ENCODE data around the gene LLPH. TPM values are rescaled to one million over a fixed set of nuclear protein-coding genes. Genes with fewer than 3 reads are reported as not detected.
A peak's percentile ranks its signal among the peaks of the same experiment; 100 is the strongest.
"Not testable (repeated sequence)": the region's sequence is repeated elsewhere in the genome, so short reads cannot be mapped to it uniquely, and the experiment has no call there.

Gene LLPH
- 18.1 TPM for total RNA-seq
- long read RNA-seq, full-length matches to known transcripts, result 4 of 4 reads
- long read RNA-seq, partial matches to known transcripts, result 0 of 4 reads
- long read RNA-seq, other reads (novel, unspliced or antisense), result 0 of 4 reads

DNA sequence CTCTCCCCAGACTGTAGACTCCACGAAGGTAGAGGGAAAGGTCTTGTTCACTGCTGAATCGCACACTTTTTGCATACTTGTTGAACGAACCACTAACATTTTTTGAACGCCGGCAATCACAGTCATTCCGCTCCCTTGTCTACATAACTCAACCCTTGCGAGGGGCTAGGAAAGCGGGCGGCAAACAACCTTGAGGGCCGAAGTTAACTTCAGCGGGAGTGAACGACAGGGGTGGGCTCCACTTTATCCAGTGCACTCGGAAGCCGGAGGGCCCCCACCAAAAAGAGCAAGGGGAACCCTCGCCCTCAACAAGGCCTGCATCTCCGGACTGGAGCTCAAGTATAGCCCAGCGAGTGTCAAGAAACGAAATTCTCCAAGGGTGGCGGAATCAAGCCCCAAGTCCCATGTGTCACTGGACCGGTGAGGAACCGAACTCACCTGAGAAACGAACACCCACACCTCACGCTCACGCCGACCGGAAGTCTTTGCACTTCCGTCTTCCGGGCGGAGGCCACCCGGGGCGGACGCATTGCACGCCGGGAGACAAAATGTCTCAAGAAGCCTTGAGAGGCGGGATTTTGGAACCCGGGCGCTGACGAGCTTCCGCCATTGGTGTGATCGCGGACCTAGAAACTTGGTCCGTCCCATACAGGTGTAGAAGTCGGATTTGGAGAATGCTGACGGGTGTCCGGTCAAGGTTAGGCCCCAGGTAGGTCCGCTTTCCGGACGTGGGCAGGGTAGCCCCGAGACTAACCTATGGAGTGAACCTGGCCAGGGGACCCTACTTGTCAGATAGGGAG lies at the start of gene LLPH:
TSS of gene LLPH (minus strand) at position 484 of the 800 bp plus-strand sequence. CDS start 1,644 bp downstream, outside the sequence.
- ATAC-seq (peak; percentile 97), DNase-seq (ENCODE audit: missing footprints) (peak; percentile 96)
- intact Hi-C loops (cut with DNase I), result loop anchor here (5.0 kb wide), 1 partner anchor 37 kb away; the partner anchor contains the start of gene TMBIM4

DNA sequence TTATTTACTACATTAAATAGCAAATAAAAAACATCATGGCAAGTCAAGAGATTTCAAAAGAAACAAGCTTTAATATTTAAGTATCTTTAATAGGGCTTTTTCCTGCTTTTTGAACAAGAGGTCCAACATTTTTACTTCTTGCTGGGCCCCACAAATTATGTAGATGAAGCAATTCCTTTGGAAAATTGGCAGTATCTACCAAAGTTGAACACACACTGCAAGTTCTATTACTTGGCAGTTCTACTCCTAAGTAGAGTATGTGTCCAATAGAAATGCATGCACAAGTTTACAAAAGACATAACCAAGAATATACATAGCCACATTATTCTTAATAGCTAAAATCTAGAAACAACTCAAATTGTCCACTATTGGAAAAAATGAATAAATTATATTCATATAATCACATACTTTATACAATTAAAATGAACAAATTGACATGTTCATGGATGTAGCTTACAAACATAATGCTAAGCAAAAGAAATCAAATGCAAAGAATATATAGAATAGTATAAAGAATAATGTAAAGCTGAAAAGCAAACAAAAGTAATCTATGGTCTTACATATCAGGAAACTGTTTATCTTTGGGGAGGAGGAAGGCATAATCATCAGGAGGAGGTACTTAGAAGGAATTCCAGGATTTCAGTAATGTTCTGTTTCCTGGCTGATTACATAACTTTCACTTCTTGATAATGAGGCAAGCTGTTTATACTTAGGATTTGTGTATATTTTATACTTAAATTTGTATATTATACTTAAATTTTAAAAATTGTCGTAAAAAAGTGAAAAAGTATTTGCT lies 45.8 kb upstream of the LLPH start:
- DNase-seq (ENCODE audit: missing footprints) (no peak), ATAC-seq (no peak)
- intact Hi-C loops (cut with DNase I), result no loop called here

DNA sequence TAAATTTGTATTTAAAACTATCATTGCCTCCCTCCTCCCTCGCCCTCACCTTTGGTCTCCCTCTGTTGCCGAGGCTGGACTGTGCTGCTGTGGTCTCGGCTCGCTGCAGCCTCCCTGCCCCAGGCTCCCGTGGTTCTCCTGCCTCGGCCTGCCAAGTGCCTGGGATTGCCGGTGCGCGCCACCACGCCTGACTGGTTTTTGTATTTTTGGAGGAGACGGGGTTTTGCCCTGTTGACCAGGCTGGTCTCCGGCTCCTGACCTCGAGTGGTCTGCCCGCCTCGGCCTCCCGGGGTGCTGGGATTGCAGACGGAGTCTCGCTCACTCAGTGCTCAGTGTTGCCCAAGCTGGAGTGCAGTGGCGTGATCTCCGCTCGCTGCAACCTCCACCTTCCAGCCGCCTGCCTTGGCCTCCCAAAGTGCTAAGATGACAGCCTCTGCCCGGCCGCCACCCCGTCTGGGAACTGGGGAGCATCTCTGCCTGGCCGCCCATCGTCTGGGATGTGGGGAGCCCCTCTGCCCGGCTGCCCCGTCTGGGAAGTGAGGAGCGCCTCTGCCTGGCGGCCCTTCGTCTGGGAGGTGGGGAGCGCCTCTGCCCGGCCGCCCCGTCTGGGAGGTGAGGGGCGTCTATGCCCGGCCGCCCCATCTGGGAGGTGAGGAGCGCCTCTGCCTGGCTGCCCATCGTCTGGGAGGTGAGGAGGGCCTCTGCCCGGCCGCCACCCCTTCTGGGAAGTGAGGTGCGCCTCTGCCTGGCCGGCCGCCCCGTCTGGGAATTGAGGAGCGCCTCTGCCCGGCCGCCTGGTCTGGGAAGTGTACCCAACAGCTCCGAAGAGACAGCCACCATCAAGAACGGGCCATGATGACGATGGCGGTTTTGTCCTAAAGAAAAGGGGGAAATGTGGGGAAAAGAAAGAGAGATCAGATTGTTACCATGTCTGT lies 44.1 kb upstream of the LLPH start:
- intact Hi-C loops (cut with DNase I); ATAC-seq: not testable (repeated sequence)
- DNase-seq (ENCODE audit: missing footprints), result peak; percentile 68

DNA sequence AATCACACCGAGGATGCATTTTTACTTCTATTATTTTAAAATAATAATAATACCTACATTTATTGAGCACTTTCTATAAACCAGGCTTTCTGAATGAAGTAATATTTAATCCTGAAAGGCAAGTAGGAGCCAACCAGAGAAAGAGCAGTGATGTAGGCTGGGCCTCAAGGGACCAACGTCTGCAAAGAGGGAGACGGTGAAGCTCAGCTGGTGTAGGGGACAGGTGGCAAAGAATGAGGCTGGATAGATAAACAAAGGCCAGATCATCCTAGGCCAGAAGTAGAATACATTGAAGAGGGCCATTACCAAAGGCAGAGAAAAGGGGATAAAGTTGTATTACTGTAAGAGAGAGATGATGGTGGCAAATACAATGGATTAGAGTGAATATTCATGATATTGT lies 40.1 kb upstream of the LLPH start:
- intact Hi-C loops (cut with DNase I), result no loop called here
- DNase-seq (ENCODE audit: missing footprints) (no peak), ATAC-seq (no peak)

- DNase-seq (ENCODE audit: missing footprints) (peak; percentile 93), ATAC-seq (peak; percentile 97)
- intact Hi-C loops (cut with DNase I), result loop anchor here (1.0 to 5.0 kb wide), 2 partner anchors 20 to 37 kb away; partner anchors contain the start of genes IRAK3 and LLPH
These were observed 38.9 kb upstream of the LLPH start, which contains the start of gene TMBIM4 for GRCh38 chr12:66169221-66170170. TSS of gene TMBIM4 (minus strand) at chr12:66169996. CDS start at chr12:66169951, 45 bp downstream.

- DNase-seq (ENCODE audit: missing footprints) (no peak), ATAC-seq (no peak)
- intact Hi-C loops (cut with DNase I), result loop anchor here (5.0 kb wide), 1 partner anchor 36 kb away; the partner anchor contains the start of gene LLPH
These were observed 37.9 kb upstream of the LLPH start for GRCh38 chr12:66168410-66168809.

GRCh38 chr12:66166561-66166960 lies 36.0 kb upstream of the LLPH start:
- no peak for ATAC-seq
- intact Hi-C loops (cut with DNase I), result loop anchor here (5.0 kb wide), 1 partner anchor 34 kb away; the partner anchor contains the start of gene LLPH
- DNase-seq (ENCODE audit: missing footprints), result no peak

DNA sequence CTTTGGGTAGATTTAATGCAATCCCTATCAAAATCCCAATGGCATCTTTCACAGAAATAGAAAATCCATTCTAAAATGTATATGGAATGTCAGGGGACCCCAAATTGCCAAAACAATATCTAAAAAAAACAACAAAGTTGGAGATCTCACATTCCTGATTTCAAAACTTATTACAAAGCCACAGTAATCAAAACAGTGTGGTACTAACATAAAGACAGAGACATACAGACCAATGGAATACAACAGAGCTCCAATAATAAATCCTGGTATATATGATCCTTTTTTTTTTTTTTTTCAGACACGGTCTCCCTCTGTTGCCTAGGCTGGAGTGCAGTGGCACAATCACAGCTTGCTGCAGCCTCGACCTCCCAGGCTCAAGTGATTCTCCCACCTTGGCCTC lies 34.6 kb upstream of the LLPH start:
- no peak for DNase-seq (ENCODE audit: missing footprints)
- intact Hi-C loops (cut with DNase I), result loop anchor here (5.0 kb wide), 1 partner anchor 33 kb away; the partner anchor contains the start of gene LLPH

GRCh38 chr12:66164349-66164821 lies 33.8 kb upstream of the LLPH start:
- intact Hi-C loops (cut with DNase I), result no loop called here
- ATAC-seq (no peak), DNase-seq (ENCODE audit: missing footprints) (no peak)

More for the DNA sequence above, 34.6 kb upstream of the LLPH start:
- no peak for ATAC-seq

- no peak for ATAC-seq
- intact Hi-C loops (cut with DNase I), result no loop called here
- no peak for DNase-seq (ENCODE audit: missing footprints)
These were observed 32.7 kb upstream of the LLPH start for GRCh38 chr12:66163289-66163688.

DNA sequence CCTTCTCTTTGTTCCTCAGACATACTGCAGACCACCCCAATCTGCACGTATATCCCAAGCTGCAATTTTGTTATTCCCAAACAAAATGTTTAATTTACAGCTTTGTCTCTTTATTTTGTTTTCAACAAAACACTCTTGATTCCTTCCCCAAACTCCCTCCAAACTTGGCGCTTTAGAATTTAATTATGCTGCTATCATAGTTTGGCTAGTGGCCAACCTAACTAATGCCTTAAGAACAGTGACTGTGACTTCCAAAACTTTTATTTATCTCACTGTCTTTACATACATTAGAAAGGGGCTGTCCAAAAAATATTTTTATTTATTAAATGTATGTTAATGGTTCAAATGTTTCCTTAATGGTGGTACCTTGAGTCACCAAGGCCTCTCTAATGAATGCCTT lies 32.2 kb upstream of the LLPH start:
- ATAC-seq (no peak), DNase-seq (ENCODE audit: missing footprints) (no peak)
- intact Hi-C loops (cut with DNase I), result no loop called here

DNA sequence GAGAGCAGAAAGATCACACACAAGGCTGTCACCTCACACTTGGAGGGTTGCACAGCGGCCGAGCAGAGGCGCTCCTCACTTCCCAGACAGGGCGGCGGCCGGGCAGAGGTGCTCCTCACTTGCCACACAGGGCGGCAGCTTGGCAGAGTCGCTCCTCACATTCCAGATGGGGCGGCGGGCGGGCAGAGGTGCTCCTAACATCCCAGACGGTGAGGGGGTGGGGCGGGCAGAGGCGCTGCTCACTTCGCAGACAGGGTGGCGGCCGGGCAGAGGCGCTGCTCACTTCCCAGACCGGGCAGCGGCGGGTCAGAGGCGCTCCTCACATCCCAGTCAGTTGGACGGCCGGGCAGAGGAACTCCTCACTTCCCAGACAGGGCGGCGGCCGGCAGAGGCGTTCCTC lies 30.2 kb upstream of the LLPH start:
- intact Hi-C loops (cut with DNase I), result no loop called here
- no peak for DNase-seq (ENCODE audit: missing footprints)
- ATAC-seq, result no peak

- DNase-seq (ENCODE audit: missing footprints) (no peak), ATAC-seq (no peak)
- intact Hi-C loops (cut with DNase I), result no loop called here
These were observed 28.6 kb upstream of the LLPH start for GRCh38 chr12:66159123-66159522.

GRCh38 chr12:66156654-66157053 lies 26.1 kb upstream of the LLPH start:
- ATAC-seq (no peak), DNase-seq (ENCODE audit: missing footprints) (no peak)
- intact Hi-C loops (cut with DNase I), result no loop called here

DNA sequence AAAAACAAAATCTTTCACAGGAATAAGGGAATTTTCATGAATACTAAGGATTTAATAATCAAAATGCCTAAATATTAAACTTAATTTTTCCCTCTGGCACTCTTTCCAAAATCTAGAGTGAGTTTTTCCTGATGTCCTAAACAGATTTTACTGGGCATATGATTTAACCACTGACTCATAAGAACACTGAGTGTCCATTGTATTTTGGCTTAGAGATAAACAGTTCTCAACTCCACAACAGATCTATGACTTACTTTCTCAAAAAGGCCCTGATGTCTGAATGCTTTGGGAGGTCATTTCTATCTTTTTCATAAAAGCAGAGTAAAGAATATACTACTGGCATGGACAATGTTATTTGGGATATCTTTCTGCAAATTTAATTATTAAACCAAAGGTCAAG lies 24.2 kb upstream of the LLPH start:
- no peak for ATAC-seq
- intact Hi-C loops (cut with DNase I), result no loop called here

DNA sequence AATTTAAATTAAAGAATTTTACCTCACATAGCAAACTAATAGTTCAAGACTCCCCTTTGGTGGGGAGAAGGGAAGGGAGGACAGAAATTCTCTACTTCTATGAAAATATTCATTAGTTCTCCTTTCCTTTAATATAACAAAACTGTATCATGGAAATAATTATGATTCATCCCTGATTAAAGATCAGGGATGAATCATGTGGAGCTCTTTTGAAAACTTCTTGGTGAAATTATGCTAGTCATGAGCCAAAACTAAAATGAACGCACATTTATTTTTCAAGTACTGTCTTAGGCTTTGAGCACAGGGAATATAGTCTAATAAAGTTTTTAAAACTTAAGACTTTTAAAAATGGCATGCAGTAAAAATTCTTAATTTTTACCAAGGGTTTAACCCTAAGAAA lies 22.2 kb upstream of the LLPH start:
- ATAC-seq, result no peak
- DNase-seq (ENCODE audit: missing footprints), result no peak
- intact Hi-C loops (cut with DNase I), result no loop called here

More for the DNA sequence above, 24.2 kb upstream of the LLPH start:
- DNase-seq (ENCODE audit: missing footprints), result no peak
